Ovary (tissue), 3 donors: ENCODE results near the gene APOLD1.

Experiments used
- CTCF ChIP-seq, 3 donors: fragments of 450-650 bp in 2 of 3; fragments of 200-600 bp in 1 of 3; IDR thresholded peaks; one replicate each; pipeline versions ENCODE4 v1.5.1 to v1.8.0; 2016 to 2022; ENCODE audit warnings: antibody characterized with exemption in 3 of 3, mild to moderate bottlenecking in 1 of 3
- EP300 ChIP-seq: sonication (generic); formaldehyde crosslinking; IDR thresholded peaks from one replicate; pipeline ENCODE4 v1.6.1; 2017; ENCODE audit warnings: antibody characterized with exemption
- POLR2A ChIP-seq: fragments of 450-650 bp; IDR thresholded peaks from one replicate; pipeline ENCODE4 v1.6.1; 2017; ENCODE audit warnings: antibody characterized with exemption, mild to moderate bottlenecking, moderate library complexity
- donor health status: DM: no; HTN: no; CAD: no.

GRCh38 chr12:12748044-12748443 lies 37.4 kb upstream of the APOLD1 start:
- TF ChIP-seq CTCF (IDR thresholded peaks at IDR 0.05) (no peak), POLR2A (no peak), EP300 (no peak)
